ENCODE measurements around the gene TAC3.

TAC3 gene

DNA sequence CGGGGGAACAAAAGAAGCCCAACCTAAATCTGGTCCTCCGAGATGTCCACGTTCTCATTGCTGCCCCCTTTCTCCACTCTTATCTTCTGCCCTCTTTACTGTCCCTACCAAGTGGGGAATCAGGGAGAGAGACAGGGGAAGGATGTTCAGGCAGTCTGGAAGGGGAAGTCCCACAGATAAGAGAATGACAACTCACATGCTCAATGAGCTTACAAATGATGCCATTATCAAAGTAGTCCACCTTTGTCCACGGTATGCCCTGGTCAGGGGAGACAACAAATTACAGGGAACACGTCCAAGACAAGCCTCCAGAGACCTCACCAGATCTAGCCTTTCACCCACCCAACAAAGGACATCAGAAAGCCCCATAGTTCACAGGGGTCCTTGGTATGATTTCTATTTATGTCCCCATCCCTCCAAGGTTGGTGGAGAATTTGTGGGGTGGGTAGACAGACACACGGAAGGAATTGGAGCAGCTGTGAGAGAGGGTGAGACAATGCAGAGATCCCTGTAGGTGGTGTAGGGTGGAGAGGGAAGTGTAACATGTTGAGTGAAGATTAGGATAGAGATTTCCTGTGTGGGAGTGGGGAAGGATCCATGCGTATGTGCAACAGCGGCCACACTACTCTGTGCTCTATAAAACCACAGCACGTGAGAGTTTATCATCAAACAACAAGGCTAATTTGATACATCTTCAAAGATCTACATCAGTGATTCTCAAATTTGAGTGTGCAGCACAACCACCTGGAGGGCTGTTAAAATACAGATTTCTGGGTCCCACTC is 22.9 kb upstream of the TAC3 start:
- H3K9ac ChIP-seq (ENCODE audit: low read depth, low read length), result no peak overlapping the region
- H3K4me2 ChIP-seq (ENCODE audit: insufficient read depth, low read length), result no peak overlapping the region
- no peaks in the 10 kb centered on the region for H3K79me2 ChIP-seq (ENCODE audit: insufficient read depth, low read length)
- no peaks in the 10 kb centered on the region for H4K20me1 ChIP-seq (ENCODE audit: insufficient read depth, low read length)
- DNase-seq (no peak), ATAC-seq (ENCODE audit: insufficient read depth, low read depth) (no peak)
- H3K27me3 ChIP-seq (ENCODE audit: insufficient read depth, low read length, poor library complexity), result no peaks in the 10 kb centered on the region
- H3K4me3 ChIP-seq (ENCODE audit: low read depth in 1 of 2, low read length in 2 of 2), result no peak overlapping the region
- H3K4me1 ChIP-seq (ENCODE audit: insufficient read depth, low read length), result no peaks in the 10 kb centered on the region
- TF ChIP-seq, protein P1, sequence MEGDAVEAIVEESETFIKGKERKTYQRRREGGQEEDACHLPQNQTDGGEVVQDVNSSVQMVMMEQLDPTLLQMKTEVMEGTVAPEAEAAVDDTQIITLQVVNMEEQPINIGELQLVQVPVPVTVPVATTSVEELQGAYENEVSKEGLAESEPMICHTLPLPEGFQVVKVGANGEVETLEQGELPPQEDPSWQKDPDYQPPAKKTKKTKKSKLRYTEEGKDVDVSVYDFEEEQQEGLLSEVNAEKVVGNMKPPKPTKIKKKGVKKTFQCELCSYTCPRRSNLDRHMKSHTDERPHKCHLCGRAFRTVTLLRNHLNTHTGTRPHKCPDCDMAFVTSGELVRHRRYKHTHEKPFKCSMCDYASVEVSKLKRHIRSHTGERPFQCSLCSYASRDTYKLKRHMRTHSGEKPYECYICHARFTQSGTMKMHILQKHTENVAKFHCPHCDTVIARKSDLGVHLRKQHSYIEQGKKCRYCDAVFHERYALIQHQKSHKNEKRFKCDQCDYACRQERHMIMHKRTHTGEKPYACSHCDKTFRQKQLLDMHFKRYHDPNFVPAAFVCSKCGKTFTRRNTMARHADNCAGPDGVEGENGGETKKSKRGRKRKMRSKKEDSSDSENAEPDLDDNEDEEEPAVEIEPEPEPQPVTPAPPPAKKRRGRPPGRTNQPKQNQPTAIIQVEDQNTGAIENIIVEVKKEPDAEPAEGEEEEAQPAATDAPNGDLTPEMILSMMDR (IDR thresholded peaks at IDR 0.05; ENCODE audit: borderline replicate concordance, extremely low read depth, low read length, poor library complexity, severe bottlenecking), result no peak
- no peak for TF ChIP-seq EZH2 (IDR thresholded peaks at IDR 0.05; ENCODE audit: borderline replicate concordance, low read depth, low read length, severe bottlenecking)
- H3K27ac ChIP-seq (ENCODE audit: low read length), result no peak overlapping the region
- H2AFZ ChIP-seq (ENCODE audit: low read depth, low read length), result no peak overlapping the region
- no peaks in the 10 kb centered on the region for H3K9me3 ChIP-seq (ENCODE audit: insufficient read depth, low read length, severe bottlenecking)
- no peaks in the 10 kb centered on the region for H3K36me3 ChIP-seq (ENCODE audit: insufficient read depth, low read length)

- H3K4me3 ChIP-seq (ENCODE audit: low read depth in 1 of 2, low read length in 2 of 2), result no peak overlapping the region
- H3K27ac ChIP-seq (ENCODE audit: low read length), result no peak overlapping the region
- no peak overlapping the region for H3K4me2 ChIP-seq (ENCODE audit: insufficient read depth, low read length)
- DNase-seq (no peak), ATAC-seq (ENCODE audit: insufficient read depth, low read depth) (no peak)
- TF ChIP-seq, protein P1 (IDR thresholded peaks at IDR 0.05; ENCODE audit: borderline replicate concordance, extremely low read depth, low read length, poor library complexity, severe bottlenecking), result no peak
- TF ChIP-seq EZH2 (IDR thresholded peaks at IDR 0.05; ENCODE audit: borderline replicate concordance, low read depth, low read length, severe bottlenecking), result no peak
- H3K36me3 ChIP-seq (ENCODE audit: insufficient read depth, low read length), result no peaks in the 10 kb centered on the region
- no peaks in the 10 kb centered on the region for H3K9me3 ChIP-seq (ENCODE audit: insufficient read depth, low read length, severe bottlenecking)
- H3K27me3 ChIP-seq (ENCODE audit: insufficient read depth, low read length, poor library complexity), result no peaks in the 10 kb centered on the region
- no peaks in the 10 kb centered on the region for H3K79me2 ChIP-seq (ENCODE audit: insufficient read depth, low read length)
- H4K20me1 ChIP-seq (ENCODE audit: insufficient read depth, low read length), result no peaks in the 10 kb centered on the region
- H2AFZ ChIP-seq (ENCODE audit: low read depth, low read length), result no peak overlapping the region
- H3K9ac ChIP-seq (ENCODE audit: low read depth, low read length), result no peak overlapping the region
- H3K4me1 ChIP-seq (ENCODE audit: insufficient read depth, low read length), result no peaks in the 10 kb centered on the region
Measured at GRCh38 chr12:57037264-57037663, 20.9 kb upstream of the TAC3 start.

- ATAC-seq (ENCODE audit: insufficient read depth, low read depth), result no peak
Measured at GRCh38 chr12:57033431-57033830, 17.1 kb upstream of the TAC3 start.

More at GRCh38 chr12:57033431-57033830, 17.1 kb upstream of the TAC3 start:
- Histone ChIP-seq H3K4me1 (ENCODE audit: insufficient read depth, low read length) (peaks cover 25% of the 10 kb centered on the region), H3K4me2 (ENCODE audit: insufficient read depth, low read length) (no peak overlapping the region), H2AFZ (ENCODE audit: low read depth, low read length) (no peak overlapping the region), H3K4me3 (ENCODE audit: low read depth in 1 of 2, low read length in 2 of 2) (no peak overlapping the region), H3K36me3 (ENCODE audit: insufficient read depth, low read length) (no peaks in the 10 kb centered on the region), H3K9me3 (ENCODE audit: insufficient read depth, low read length, severe bottlenecking) (no peaks in the 10 kb centered on the region), H3K79me2 (ENCODE audit: insufficient read depth, low read length) (no peaks in the 10 kb centered on the region), H4K20me1 (ENCODE audit: insufficient read depth, low read length) (no peaks in the 10 kb centered on the region), H3K27ac (ENCODE audit: low read length) (no peak overlapping the region), H3K27me3 (ENCODE audit: insufficient read depth, low read length, poor library complexity) (no peaks in the 10 kb centered on the region), H3K9ac (ENCODE audit: low read depth, low read length) (no peak overlapping the region)
- no peak for DNase-seq
- TF ChIP-seq EZH2 (IDR thresholded peaks at IDR 0.05; ENCODE audit: borderline replicate concordance, low read depth, low read length, severe bottlenecking), result no peak
- TF ChIP-seq, protein P1 (IDR thresholded peaks at IDR 0.05; ENCODE audit: borderline replicate concordance, extremely low read depth, low read length, poor library complexity, severe bottlenecking), result no peak
